GM12891 (cell line): Measurements from ENCODE around the gene SCGB1C1.

Experiments used
- PAX5 ChIP-seq: IDR thresholded peaks from 2 replicates; pipeline ENCODE4 v1.6.1; 2011; ENCODE audit warnings: low read length, moderate library complexity, mild to moderate bottlenecking; ENCODE audit not compliant: insufficient read depth, severe bottlenecking
- POLR2A ChIP-seq: IDR thresholded peaks from 2 replicates; pipeline ENCODE4 v1.6.1; 2011; ENCODE audit warnings: low read depth, low read length, control low read depth
- POLR2AphosphoS5 ChIP-seq: IDR thresholded peaks from 2 replicates; pipeline ENCODE4 v1.6.1; 2011; ENCODE audit warnings: low read depth, low read length, control low read depth
- TAF1 ChIP-seq: IDR thresholded peaks from 2 replicates; pipeline ENCODE4 v1.6.1; 2011; ENCODE audit warnings: low read depth, low read length, control low read depth

- TF ChIP-seq POLR2A (no peak; the same call in 1 of the 2 replicates), POLR2AphosphoS5 (0 out of 2 replicates have a peak, but pooled peaks have one; percentile 14), TAF1 (no peak), PAX5 (no peak)
Observed at GRCh38 chr11:206526-207207, 13.8 kb downstream of the SCGB1C1 start.
